Uterus (tissue), 4 donors: ENCODE results near the gene TST. TPM values are rescaled to one million over a fixed set of nuclear protein-coding genes. Genes with fewer than 3 reads are reported as not detected.
A peak's percentile ranks its signal among the peaks of the same experiment; 100 is the strongest.

Experiments used
- DNase-seq, 2 donors: peaks; one replicate each; pipeline ENCODE4 v3.0.0-alpha.2; 2019 to 2020
- H3K27ac ChIP-seq, 2 donors: fragments of 200-600 bp; sonication (generic); 1 replicate in 1 of 2; 2 replicates in 1 of 2; pipeline ENCODE4 v1.5.1; 2016 to 2018
- H3K27me3 ChIP-seq, 2 donors: fragments of 200-600 bp; sonication (generic); one replicate each; pipeline ENCODE4 v1.5.1; 2018 to 2019; ENCODE audit warnings: control low read depth in 1 of 2
- H3K36me3 ChIP-seq, 2 donors: fragments of 200-600 bp; sonication (generic); one replicate each; pipeline ENCODE4 v1.5.1; 2019; ENCODE audit warnings: control low read depth in 1 of 2
- H3K4me1 ChIP-seq, 2 donors: fragments of 200-600 bp; sonication (generic); one replicate each; pipeline ENCODE4 v1.5.1; 2018 to 2019; ENCODE audit warnings: control low read depth in 1 of 2
- H3K4me3 ChIP-seq, 2 donors: fragments of 200-600 bp; sonication (generic); 1 replicate in 1 of 2; 2 replicates in 1 of 2; pipeline ENCODE4 v1.5.1; 2018 to 2019; ENCODE audit warnings: mild to moderate bottlenecking in 1 of 2
- H3K9me3 ChIP-seq, 2 donors: fragments of 200-600 bp; sonication (generic); one replicate each; pipeline ENCODE4 v1.5.1; 2019; ENCODE audit warnings: control low read depth in 1 of 2
- POLR2A ChIP-seq, 2 donors: fragments of 450-650 bp; IDR thresholded peaks; one replicate each; pipeline ENCODE4 v1.6.1; 2016; ENCODE audit warnings: antibody characterized with exemption in 2 of 2, mild to moderate bottlenecking in 1 of 2, moderate library complexity in 1 of 2
- intact Hi-C: fragments of 100-400 bp; cut with DNase I; formaldehyde crosslinking; loops from one replicate; pipeline ENCODE4 v1.15.1; 2023; ENCODE audit warnings: low total_unique reads
- total RNA-seq, 4 donors: library from RNA; depleted of rRNA in 3 of 4; stranded (reverse); fragments of >200 nt in 3 of 4; gene quantifications; one replicate each; pipeline versions ENCODE4 v1.1.0 to v1.2.4, GENCODE V29; 2014 to 2023
- TF ChIP-seq, protein P1 (sequence below), 4 experiments: fragments of 200-600 bp in 2 of 4; fragments of 450-650 bp in 2 of 4; sonication (generic) in 2 of 4; IDR thresholded peaks; one replicate each; pipeline ENCODE4 v1.5.1; 2016 to 2019; ENCODE audit warnings: antibody characterized with exemption in 4 of 4, mild to moderate bottlenecking in 2 of 4, moderate library complexity in 1 of 4
- donor health status: DM: yes; HTN: yes; CAD: no.

TST gene
- total RNA-seq, 4 donors from 2014 or later: 19.6 to 36.8 (median 25.1) TPM

- intact Hi-C loops: no loop called here
- H3K27ac ChIP-seq: peak overlapping the region; percentile 1 to 31
- H3K4me3 ChIP-seq: no peak overlapping the region
Measured at GRCh38 chr22:37017356-37017755, 1.9 kb downstream of the TST start.

GRCh38 chr22:37016134-37016910 lies 2.9 kb downstream of the TST start:
- DNase-seq: peak in 1 of 2 donors; percentile 45
- peaks cover 3 to 12% of the 10 kb centered on the region in 2 donors for H3K4me1 ChIP-seq
- no peak for TF ChIP-seq POLR2A (IDR thresholded peaks at IDR 0.05)
- TF ChIP-seq, protein P1, sequence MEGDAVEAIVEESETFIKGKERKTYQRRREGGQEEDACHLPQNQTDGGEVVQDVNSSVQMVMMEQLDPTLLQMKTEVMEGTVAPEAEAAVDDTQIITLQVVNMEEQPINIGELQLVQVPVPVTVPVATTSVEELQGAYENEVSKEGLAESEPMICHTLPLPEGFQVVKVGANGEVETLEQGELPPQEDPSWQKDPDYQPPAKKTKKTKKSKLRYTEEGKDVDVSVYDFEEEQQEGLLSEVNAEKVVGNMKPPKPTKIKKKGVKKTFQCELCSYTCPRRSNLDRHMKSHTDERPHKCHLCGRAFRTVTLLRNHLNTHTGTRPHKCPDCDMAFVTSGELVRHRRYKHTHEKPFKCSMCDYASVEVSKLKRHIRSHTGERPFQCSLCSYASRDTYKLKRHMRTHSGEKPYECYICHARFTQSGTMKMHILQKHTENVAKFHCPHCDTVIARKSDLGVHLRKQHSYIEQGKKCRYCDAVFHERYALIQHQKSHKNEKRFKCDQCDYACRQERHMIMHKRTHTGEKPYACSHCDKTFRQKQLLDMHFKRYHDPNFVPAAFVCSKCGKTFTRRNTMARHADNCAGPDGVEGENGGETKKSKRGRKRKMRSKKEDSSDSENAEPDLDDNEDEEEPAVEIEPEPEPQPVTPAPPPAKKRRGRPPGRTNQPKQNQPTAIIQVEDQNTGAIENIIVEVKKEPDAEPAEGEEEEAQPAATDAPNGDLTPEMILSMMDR (IDR thresholded peaks at IDR 0.05): no peak
- H3K27me3 ChIP-seq: no peaks in the 10 kb centered on the region
- H3K27ac ChIP-seq: peak overlapping the region; percentile 1 to 31
- no peaks in the 10 kb centered on the region for H3K36me3 ChIP-seq
- H3K4me3 ChIP-seq: no peak overlapping the region
- intact Hi-C loops: no loop called here
- H3K9me3 ChIP-seq: no peaks in the 10 kb centered on the region

More at GRCh38 chr22:37017356-37017755, 1.9 kb downstream of the TST start:
- Histone ChIP-seq H3K36me3 (no peaks in the 10 kb centered on the region), H3K9me3 (no peaks in the 10 kb centered on the region), H3K27me3 (no peaks in the 10 kb centered on the region), H3K4me1 (peaks cover 3 to 13% of the 10 kb centered on the region in 2 donors)
- DNase-seq: no peak
- TF ChIP-seq, protein P1 (IDR thresholded peaks at IDR 0.05): no peak
- TF ChIP-seq POLR2A (IDR thresholded peaks at IDR 0.05): no peak

- Histone ChIP-seq H3K4me3 (no peak overlapping the region), H3K36me3 (no peaks in the 10 kb centered on the region), H3K27me3 (no peaks in the 10 kb centered on the region), H3K27ac (no peak overlapping the region), H3K9me3 (no peaks in the 10 kb centered on the region), H3K4me1 (peaks cover 3 to 7% of the 10 kb centered on the region in 2 donors)
- no peak for DNase-seq
- no peak for TF ChIP-seq POLR2A (IDR thresholded peaks at IDR 0.05)
- TF ChIP-seq, protein P1 (IDR thresholded peaks at IDR 0.05): no peak
- intact Hi-C loops: no loop called here
Measured at GRCh38 chr22:37015587-37015878, 3.7 kb downstream of the TST start.

DNA sequence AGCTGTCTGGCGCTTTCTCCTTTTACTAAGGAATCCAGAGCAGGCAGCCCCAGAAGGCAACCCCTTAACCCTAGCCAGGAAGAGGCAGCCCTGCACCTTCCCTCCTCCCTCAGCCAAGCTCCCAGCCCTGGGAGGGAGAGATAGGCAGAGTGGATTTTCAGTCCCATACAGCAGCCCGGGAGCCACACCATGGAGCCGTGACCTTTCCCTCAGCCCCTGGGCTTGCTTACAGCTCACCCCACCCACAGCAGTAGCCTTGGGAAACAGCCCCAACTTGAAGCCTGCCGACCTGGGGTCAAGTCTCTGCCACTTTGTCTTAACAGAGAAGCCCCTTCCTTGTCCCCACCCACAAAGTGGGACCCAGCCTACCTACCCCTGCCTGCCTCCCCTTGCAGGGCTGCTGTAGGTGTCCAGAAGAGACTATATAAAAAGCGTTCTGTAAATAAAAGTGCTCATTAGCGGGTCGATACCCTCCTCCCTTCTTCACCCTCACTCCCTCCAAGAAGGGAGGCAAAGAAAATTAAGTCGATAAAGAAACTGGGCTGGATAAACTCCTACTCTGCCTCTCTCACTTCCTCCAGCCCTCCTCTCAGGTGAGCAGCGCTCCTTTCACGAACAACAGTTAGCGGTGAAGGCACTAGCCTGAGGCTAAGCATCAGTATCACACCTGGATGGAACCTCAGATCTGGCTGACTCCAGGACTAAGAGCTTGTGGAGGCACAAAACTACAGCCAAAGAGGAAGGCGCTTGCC lies 4.2 kb downstream of the TST start:
- intact Hi-C loops: no loop called here

More for the DNA sequence above, 4.2 kb downstream of the TST start:
- H3K27me3 ChIP-seq: no peaks in the 10 kb centered on the region
- peaks cover 3 to 7% of the 10 kb centered on the region in 2 donors for H3K4me1 ChIP-seq
- no peak overlapping the region for H3K27ac ChIP-seq
- DNase-seq: no peak
- no peak overlapping the region for H3K4me3 ChIP-seq
- no peaks in the 10 kb centered on the region for H3K36me3 ChIP-seq
- no peak for TF ChIP-seq POLR2A (IDR thresholded peaks at IDR 0.05)
- TF ChIP-seq, protein P1 (IDR thresholded peaks at IDR 0.05): no peak
- no peaks in the 10 kb centered on the region for H3K9me3 ChIP-seq
